ENCODE measurements around the gene CLEC14A.

DNA sequence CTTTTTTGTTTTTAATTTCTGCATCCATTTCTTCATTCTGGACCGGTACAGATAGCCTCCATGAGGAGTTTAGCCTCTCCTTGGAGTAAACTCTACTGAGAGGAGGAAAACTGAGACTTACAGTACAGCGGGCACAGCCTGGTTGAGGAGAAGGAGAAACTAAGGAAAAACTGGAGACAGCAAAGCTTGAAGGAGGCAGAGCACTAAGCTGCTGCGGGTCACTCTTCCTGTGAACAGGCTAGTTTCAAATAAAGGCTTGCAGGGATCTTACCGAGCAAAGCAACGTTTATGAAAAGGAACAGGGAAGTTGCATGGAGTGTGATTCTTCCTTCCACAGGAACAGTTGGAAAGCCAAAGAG lies 48.5 kb downstream of the CLEC14A start:
- no peak for TF ChIP-seq KAT7 (CRISPR knock-in tag; IDR thresholded peaks at IDR 0.05; ENCODE audit: borderline replicate concordance)
- TF ChIP-seq ZNF217 (CRISPR knock-in tag; IDR thresholded peaks at IDR 0.05), result no peak
- no peak for TF ChIP-seq CHCHD3 (CRISPR knock-in tag; IDR thresholded peaks at IDR 0.05)
